Choroid plexus epithelial cell (primary cell): Measurements from ENCODE around the gene NELL1.

Experiments used
- DNase-seq: peaks from one replicate; pipeline ENCODE4 v3.0.0-alpha.2; 2010; ENCODE audit warnings: low read depth
- H3K4me3 ChIP-seq: 2 replicates; pipeline ENCODE4 v1.5.1; 2011; ENCODE audit warnings: low read depth, mild to moderate bottlenecking, control low read depth, low read length, moderate library complexity
- CTCF ChIP-seq: conservative IDR thresholded peaks from 2 replicates; pipeline ENCODE4 v1.5.1; 2011; ENCODE audit warnings: low read depth, mild to moderate bottlenecking, control low read depth, inconsistent platforms, low read length, moderate library complexity

Gene NELL1

GRCh38 chr11:21321530-21321929 lies 652.1 kb downstream of the NELL1 start:
- no peak overlapping the region for H3K4me3 ChIP-seq
- no peak for TF ChIP-seq CTCF
- DNase-seq, result no peak

GRCh38 chr11:21323617-21324016 lies 654.2 kb downstream of the NELL1 start:
- no peak overlapping the region for H3K4me3 ChIP-seq
- TF ChIP-seq CTCF, result no peak

GRCh38 chr11:21343204-21343603 lies 673.8 kb downstream of the NELL1 start:
- DNase-seq, result no peak
- no peak overlapping the region for H3K4me3 ChIP-seq
- TF ChIP-seq CTCF, result no peak

More at GRCh38 chr11:21323617-21324016, 654.2 kb downstream of the NELL1 start:
- DNase-seq, result no peak

GRCh38 chr11:21346361-21346760 lies 677.0 kb downstream of the NELL1 start:
- DNase-seq, result no peak
- H3K4me3 ChIP-seq, result no peak overlapping the region
- no peak for TF ChIP-seq CTCF

- no peak for TF ChIP-seq CTCF
These were observed 681.2 kb downstream of the NELL1 start for GRCh38 chr11:21350613-21351012.

GRCh38 chr11:21353425-21353824 lies 684.0 kb downstream of the NELL1 start:
- TF ChIP-seq CTCF, result no peak
- DNase-seq, result no peak
- no peak overlapping the region for H3K4me3 ChIP-seq

More at GRCh38 chr11:21350613-21351012, 681.2 kb downstream of the NELL1 start:
- DNase-seq, result no peak
- no peak overlapping the region for H3K4me3 ChIP-seq

GRCh38 chr11:21364866-21365624 lies 695.7 kb downstream of the NELL1 start:
- no peak overlapping the region for H3K4me3 ChIP-seq
- no peak for DNase-seq
- no peak for TF ChIP-seq CTCF
